Neural cell (in vitro differentiated cells): ENCODE data around the gene CNPPD1.

Experiments
- EP300 ChIP-seq: fragments of 450-650 bp; conservative IDR thresholded peaks from 2 replicates; pipeline ENCODE4 v1.6.1; 2014; ENCODE audit warnings: antibody characterized with exemption, mild to moderate bottlenecking, moderate library complexity; ENCODE audit not compliant: poor library complexity, severe bottlenecking
- EZH2 ChIP-seq: fragments of 200-600, 300-800 bp; shearing (Covaris generic), sonication (generic); IDR thresholded peaks from 2 replicates; pipeline ENCODE4 v1.6.1; 2014; ENCODE audit warnings: antibody characterized with exemption, low read length, borderline replicate concordance, mild to moderate bottlenecking; ENCODE audit not compliant: insufficient read depth, poor library complexity, severe bottlenecking
- POLR2AphosphoS5 ChIP-seq: IDR thresholded peaks from 2 replicates; pipeline ENCODE4 v1.6.1; 2012
- TF ChIP-seq, protein P1 (sequence below): fragments of 450-650 bp; IDR thresholded peaks from 2 replicates; pipeline ENCODE4 v1.5.1; 2014; ENCODE audit warnings: antibody characterized with exemption, mild to moderate bottlenecking, moderate library complexity; ENCODE audit not compliant: poor library complexity, severe bottlenecking
- TF ChIP-seq, protein P2 (sequence below): IDR thresholded peaks from 2 replicates; pipeline ENCODE4 v1.6.1; 2012; ENCODE audit warnings: borderline replicate concordance

GRCh38 chr2:219225350-219225749 is 48.6 kb upstream of the CNPPD1 start:
- TF ChIP-seq, protein P1, sequence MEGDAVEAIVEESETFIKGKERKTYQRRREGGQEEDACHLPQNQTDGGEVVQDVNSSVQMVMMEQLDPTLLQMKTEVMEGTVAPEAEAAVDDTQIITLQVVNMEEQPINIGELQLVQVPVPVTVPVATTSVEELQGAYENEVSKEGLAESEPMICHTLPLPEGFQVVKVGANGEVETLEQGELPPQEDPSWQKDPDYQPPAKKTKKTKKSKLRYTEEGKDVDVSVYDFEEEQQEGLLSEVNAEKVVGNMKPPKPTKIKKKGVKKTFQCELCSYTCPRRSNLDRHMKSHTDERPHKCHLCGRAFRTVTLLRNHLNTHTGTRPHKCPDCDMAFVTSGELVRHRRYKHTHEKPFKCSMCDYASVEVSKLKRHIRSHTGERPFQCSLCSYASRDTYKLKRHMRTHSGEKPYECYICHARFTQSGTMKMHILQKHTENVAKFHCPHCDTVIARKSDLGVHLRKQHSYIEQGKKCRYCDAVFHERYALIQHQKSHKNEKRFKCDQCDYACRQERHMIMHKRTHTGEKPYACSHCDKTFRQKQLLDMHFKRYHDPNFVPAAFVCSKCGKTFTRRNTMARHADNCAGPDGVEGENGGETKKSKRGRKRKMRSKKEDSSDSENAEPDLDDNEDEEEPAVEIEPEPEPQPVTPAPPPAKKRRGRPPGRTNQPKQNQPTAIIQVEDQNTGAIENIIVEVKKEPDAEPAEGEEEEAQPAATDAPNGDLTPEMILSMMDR = no peak
- TF ChIP-seq, protein P2, sequence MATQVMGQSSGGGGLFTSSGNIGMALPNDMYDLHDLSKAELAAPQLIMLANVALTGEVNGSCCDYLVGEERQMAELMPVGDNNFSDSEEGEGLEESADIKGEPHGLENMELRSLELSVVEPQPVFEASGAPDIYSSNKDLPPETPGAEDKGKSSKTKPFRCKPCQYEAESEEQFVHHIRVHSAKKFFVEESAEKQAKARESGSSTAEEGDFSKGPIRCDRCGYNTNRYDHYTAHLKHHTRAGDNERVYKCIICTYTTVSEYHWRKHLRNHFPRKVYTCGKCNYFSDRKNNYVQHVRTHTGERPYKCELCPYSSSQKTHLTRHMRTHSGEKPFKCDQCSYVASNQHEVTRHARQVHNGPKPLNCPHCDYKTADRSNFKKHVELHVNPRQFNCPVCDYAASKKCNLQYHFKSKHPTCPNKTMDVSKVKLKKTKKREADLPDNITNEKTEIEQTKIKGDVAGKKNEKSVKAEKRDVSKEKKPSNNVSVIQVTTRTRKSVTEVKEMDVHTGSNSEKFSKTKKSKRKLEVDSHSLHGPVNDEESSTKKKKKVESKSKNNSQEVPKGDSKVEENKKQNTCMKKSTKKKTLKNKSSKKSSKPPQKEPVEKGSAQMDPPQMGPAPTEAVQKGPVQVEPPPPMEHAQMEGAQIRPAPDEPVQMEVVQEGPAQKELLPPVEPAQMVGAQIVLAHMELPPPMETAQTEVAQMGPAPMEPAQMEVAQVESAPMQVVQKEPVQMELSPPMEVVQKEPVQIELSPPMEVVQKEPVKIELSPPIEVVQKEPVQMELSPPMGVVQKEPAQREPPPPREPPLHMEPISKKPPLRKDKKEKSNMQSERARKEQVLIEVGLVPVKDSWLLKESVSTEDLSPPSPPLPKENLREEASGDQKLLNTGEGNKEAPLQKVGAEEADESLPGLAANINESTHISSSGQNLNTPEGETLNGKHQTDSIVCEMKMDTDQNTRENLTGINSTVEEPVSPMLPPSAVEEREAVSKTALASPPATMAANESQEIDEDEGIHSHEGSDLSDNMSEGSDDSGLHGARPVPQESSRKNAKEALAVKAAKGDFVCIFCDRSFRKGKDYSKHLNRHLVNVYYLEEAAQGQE = no peak
- no peak for TF ChIP-seq POLR2AphosphoS5
- no peak for TF ChIP-seq EP300
- TF ChIP-seq EZH2 = no peak
